Islet precursor cell (in vitro differentiated cells): ENCODE results near the gene STXBP5L.
"Not testable (repeated sequence)": the region's sequence is repeated elsewhere in the genome, so short reads cannot be mapped to it uniquely, and the experiment has no call there.

Source experiments
- DNase-seq: peaks from one replicate; pipeline ENCODE4 v3.0.0-alpha.2; 2018

Gene STXBP5L

DNA sequence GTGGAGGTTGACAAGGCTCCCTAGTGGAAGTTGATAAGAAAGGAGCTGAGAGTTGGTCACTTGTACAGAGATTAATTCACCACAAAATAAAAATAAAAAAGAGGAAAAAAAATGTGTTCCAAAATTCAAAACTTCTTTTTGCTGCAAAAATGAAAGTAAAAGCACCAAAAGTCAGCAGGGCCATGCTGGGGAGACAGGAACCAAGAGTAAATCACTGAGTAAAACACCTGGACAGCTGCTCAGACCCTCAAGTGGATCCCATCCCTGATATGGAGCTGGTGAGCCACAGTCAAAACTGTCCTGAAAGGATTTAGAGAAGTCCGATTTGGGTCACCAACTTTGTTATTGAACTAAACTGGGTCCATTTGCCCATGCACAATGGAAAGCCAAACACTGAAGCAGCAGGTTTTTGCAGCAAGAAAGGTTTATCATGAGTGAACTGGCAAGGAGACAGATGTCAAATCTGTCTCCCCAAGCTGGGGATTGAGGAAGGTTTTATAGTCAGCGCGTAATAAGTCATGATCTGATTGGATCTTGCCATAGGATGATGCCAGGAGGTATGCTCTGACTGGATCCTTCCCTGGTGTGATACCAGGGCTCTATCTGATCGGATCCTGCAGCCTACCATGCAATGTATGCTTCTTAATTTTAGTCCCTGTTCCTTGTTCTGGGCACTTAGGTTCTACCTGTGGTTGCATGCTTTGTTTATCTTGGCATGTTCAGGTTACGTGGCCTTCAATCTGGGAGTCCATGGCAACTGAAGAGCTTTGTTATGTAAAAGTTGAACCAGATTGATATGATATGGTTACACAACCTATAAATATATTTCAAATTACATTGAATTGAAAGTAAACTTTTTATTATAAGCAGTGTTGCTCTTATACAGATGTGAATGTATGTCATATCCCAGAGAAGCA is 324.6 kb downstream of the STXBP5L start:
- no peak for DNase-seq

DNA sequence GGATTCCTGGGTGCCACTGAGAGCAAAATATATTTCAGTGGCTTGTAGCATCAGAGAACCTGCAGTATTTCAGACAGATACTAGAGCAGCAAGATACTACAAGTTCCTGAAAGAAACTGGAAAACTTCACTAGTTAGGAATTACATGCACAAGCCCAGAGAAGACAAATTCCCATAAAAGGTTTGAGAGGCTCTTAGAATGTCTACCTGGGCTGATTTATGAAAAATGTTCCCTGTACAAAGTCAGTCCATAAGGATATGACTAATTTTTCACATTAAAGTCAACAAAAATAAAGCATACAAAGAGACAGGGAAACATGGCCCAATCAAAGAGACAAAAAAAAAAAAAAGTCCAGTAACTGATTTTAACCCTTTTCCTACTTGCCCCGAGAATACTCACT is 335.2 kb downstream of the STXBP5L start:
- DNase-seq: no peak

DNA sequence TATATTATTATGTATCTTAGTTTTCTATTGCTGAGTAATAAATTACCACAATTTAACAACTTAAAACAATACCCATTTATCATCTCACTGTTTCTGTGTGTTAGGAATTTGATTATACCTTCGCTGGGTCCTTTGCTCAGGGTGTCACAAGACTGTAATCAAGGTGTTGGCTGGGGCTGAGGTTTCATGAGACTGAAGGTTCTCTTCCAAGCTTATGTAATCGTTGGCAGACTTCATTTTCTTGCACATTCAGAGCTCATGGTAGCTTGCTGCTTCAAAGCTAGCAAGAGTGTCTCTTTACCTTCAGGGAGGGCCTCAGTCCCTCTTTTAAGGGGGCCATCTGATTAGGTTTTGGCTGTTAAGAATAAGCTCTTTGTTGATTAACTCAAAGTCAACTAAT is 344.7 kb downstream of the STXBP5L start:
- no peak for DNase-seq

DNA sequence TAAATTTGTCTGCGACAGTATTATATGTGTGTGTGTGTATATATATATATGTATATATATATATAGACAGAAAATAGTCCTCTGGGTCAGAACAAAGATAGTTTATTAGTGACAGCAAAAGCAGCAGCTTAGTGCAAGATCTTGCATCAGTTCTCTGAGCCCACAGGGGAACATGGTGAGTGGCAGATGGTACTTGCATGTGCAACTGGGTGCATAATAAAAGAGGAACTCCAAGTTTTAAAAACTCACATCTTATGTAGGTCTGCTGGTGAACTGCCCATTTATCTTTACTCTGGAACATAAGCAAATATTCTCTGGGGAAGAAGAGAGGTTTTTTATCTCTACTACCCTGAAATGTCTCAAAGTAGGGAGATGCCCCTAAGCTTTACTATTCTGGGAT is 361.4 kb downstream of the STXBP5L start:
- no peak for DNase-seq

DNA sequence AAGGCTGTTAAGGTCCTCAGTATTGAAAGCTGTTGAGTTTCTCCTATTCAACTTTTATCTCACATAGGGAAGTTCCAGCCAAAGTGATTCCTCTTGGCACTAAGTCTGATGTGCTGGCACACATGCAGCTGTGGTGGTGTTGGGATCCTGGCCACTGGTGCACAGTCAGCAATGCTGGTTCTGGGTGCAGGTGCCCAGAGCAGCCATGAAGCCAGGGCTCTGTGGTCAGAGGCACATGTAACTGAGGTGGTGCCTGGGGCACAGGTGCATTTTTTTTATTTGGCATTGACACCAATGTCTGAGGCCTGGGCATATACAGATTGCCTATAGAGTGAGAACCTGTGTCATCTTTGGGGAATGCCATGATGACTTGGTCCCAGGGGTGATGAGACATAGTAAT is 366.4 kb downstream of the STXBP5L start:
- no peak for DNase-seq

DNA sequence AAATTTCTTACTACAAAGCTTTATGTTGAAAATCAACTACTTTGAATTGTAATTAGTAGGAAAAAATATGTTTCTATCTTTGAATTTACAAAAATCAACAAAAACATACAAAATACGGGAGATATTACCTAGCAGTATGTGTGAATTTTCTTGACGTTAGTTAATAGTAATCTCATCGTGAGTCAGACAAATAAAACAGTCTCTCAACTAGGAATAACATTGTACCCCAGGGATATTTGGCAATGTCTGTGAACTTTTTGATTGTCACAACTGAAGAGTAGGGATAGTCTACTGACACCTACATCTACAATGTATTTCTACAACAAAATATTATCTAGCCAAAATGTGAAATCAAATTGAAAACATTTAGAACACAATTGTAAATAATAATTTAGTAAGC is 387.4 kb downstream of the STXBP5L start:
- DNase-seq: no peak

DNA sequence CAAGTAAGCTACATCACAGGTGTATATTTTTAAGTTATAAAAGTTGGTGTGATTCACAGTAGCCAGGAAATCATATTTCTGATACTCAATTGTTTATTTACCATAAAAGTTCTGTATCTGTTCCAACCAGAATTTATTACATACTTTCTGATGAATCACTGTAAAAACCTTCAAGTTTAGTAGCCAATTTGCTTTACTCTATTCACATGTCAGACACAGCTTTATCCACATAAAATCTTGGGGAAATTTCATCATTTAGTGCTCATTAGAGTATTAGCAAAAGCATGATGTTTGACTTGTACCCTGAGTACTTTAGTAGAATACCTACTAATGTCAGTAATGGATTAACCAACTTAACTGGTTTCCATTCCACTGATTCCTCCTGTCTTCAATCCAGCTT is 388.0 kb downstream of the STXBP5L start:
- no peak for DNase-seq

DNA sequence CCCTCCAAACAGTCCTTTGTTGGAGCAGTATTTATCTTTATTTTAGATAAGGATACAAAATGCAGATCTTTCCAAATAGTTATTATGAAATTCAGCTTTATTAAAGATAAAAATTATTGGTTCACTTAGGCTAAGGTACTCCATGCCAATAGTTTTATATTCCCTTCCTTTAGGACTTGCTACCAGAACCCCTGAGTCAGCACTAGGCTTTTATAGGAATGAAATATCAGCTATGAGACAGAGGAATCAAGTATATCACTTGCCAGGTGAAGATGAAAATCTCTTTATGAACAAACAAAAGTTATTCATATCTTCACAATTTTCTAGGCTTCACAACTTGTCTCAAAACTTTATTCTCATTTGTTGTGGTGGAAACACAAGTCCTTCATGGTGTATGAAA is 416.3 kb downstream of the STXBP5L start:
- DNase-seq: no peak

DNA sequence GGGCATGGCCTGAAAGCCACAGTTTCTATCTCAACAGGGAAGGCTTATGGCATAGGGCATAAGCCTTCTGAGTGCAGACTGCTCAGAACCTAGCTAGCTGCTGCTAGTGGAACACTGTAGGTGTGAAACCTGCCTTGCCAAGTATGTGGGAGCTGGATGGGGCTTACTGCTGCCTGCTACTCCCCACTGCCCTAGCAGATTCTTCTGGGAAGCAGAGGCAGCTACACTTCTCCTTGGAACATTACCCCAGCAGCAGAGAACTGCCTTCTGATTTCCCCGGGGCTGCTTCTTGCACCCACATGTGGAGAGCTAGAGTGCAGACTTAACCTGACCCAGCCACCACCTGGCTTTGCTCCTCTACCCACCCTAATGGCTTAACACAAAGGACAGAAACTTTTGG is 422.1 kb downstream of the STXBP5L start:
- no peak for DNase-seq

DNA sequence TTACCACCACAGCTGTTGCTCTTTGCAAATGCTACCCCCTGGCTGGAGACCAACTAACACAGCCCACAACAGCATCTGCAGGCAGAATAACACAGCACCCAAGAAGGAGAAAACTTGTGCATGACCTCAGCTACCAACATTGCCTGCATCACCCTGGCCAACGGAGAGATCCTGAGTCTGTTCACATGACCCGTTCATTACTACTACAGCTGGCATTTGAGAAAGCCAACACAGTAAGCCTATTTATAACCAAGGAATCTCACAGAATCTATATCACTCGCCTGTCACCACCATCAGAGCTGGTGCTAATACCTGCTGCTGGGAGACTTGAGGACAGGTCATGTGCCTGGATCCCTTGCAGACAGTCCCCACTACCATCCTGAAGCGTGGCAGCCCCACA is 422.6 kb downstream of the STXBP5L start:
- peak; percentile 42 for DNase-seq

DNA sequence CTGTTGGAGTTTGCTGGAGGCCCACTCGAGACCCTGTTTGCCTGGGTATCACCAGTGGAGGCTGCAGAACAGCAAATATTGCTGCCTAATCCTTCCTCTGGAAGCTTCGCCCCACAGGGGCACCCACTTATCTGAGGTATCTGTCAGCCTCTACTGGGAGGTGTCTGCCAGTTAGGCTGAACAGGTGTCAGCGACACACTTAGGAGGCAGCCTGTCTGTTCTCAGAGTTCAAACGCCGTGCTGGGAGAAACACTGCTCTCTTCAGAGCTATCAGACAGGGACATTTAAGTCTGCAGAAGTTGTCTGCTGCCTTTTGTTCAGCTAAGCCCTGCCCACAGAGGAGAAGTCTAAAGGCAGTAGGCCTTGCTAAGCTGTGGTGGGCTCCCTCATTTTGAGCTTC is 448.0 kb downstream of the STXBP5L start:
- DNase-seq: not testable (repeated sequence)

DNA sequence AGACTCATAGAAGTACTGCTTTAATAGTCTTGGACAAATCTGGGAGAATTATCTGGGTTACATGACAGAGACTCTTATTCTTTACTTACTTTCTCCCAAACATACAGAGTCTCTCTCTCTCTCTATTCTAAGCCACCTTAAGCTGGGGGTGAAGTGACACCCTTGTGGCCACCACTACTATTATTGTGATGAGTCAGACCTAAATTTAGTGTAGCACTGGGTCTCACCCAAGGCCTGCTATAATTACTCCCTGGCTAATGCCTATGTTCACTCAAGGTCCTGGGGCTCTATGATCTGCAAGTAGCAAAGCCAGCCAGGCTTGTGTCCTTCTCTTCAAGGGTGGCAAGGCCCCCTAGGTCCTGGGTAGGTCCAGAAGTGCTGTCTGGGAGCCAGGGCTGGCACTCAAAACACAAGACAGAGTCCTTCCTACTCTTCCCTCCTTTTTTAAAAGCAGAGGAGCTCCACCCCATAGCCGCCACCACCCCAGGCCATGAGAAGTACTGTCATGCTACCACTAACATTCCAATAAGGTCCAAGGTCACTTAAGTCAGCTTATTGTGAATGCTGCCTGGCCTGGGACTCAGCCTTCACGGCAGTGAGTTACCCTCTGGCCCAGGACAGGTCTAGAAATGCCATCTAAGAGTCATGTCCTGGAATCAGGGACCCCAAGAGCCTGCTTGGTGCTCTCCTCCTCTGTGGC is 454.2 kb downstream of the STXBP5L start:
- peak; percentile 56 for DNase-seq

DNA sequence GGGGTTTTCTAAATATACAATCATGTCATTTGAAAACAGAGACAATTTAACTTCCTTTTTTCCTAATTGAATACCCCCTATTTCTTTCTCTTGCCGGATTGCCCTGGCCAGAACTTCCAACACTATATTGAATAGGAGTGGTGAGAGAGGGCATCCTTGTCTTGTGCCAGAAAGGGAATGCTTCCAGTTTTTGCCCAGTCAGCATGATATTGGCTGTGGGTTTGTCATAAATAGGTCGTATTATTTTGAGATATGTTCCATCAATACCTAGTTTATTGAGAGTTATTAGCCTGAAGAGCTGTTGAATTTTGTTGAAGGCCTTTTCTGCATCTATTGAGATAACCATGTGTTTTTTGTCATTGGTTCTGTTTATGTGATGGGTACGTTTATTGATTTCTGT is 480.3 kb downstream of the STXBP5L start:
- not testable (repeated sequence) for DNase-seq

DNA sequence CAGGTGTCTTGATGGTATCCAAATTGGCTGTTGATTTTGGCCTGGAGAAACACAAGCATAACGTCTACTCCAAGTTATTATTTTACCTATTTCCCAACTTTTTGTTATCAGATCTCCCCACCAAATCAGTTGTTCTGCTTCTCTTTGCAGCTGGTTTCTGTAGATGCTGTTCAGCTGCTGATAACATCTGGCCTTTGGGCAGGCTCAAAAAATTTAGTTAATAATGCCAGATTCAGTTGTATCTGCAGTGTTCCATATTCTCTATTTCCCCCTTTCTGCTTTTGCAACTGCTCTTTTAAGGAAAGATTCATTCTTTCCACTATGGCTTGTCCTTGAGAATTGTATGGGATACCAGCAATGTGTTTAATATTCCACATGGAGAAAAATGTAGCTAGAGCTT is 488.0 kb downstream of the STXBP5L start:
- not testable (repeated sequence) for DNase-seq

DNA sequence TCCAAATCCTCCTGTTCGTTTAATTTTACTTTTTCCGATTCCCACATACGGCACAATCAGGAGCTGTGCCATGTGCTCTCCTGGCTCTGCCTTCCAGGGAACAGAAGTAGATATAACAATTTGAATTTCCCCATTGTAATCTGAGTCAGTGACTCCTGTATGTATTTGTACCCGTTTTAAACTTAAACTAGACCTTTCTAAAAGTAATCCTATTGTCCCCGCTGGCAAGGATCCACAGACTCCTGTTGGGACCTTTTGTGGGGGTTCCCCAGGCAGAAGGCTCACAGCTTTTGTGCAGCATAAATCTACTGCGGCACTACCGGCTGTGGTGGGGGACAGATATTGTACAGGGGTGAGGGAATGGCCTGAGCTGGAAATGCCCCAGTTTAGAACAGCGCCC is 490.0 kb downstream of the STXBP5L start:
- not testable (repeated sequence) for DNase-seq

DNA sequence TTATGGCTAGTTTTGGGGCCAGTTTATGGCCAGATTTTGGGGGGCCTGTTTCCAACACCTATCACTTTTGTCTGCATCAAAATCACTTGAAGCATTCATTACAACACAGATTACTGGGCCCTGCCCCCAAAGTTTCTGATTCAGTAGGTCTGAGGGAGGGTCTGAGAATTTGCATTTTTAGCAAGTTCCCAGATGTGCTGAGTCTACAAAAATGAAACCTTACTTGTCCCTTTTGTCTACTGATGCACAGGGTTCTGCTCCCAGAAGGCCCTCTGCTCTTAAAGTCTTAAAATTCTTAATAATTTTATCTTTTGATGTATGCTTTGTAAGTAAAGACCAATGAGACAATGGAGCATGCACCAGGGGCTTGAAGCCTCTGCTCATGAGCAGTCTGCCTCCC is 491.8 kb downstream of the STXBP5L start:
- DNase-seq: no peak

DNA sequence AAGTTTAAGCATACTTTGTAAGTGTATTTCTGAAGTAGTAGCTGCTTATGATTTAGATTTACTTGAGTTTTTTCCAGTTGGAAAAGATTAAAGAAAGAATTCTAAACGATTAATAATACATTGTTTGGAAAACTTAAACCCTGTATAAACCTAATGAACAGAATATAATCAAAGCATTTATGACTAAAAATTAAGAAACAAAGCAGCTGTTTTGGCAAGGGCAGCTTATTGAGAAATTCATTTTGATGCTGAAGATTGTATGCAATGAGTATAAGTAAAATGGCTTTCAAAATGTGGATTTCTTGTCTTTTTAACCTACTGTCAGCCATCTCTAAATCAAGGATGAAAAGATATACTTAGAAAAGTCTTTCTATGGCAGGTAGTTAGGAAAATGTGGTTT is 497.6 kb downstream of the STXBP5L start:
- DNase-seq: no peak

DNA sequence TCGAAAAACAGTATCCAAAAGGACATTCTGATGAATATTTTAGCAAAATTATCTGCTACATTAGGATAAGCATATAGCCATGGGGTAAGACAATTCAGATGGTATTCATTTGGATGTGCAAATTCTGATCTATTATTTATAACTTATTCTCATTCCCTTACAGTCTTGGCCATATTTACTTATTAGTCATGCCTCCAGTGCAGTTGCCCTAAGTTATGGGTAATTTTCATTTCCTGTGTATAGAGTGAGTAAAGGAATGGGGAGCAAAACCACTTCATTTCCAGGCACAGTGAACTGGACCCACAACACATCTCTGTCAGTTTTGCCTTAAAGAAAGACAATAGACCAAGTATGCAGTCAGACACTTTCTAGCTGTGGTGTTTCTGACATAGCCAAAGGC is 503.5 kb downstream of the STXBP5L start:
- DNase-seq: no peak

DNA sequence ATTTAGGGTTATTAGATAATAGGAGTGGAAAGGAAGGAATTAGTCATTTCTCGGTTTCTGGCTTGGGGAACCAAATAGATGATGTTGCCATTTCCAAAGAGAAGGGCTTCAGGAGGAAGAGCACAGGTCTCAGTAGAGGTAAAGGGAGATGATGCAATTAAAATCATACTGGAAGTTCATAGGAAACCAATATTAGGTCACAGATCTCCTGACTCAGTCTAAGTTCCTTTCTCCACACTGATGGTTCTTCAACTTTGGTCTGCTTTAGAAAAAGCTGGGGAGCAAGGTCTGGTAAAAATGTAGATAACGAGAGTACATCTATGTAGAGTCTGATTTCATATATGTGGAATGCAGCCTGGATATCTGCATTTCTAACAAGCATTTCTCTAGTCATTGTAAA is 506.9 kb downstream of the STXBP5L start:
- no peak for DNase-seq

DNA sequence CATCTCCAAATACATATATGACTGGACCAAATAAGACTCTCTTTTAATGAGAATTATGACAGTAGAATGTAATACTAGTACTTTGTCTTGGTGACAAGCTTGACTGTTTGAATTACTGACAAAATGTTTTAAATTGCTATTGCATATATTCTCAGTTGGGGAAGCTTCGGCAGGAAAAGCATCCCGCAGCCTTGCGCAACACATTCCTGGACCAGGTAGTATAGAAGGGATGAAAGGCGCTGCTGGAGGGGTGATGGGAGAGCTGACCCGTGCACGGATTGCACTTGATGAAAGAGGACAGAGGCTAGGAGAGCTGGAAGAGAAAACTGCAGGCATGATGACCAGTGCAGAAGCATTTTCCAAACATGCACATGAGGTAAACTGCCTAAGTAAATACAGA is 510.2 kb downstream of the STXBP5L start:
- no peak for DNase-seq

DNA sequence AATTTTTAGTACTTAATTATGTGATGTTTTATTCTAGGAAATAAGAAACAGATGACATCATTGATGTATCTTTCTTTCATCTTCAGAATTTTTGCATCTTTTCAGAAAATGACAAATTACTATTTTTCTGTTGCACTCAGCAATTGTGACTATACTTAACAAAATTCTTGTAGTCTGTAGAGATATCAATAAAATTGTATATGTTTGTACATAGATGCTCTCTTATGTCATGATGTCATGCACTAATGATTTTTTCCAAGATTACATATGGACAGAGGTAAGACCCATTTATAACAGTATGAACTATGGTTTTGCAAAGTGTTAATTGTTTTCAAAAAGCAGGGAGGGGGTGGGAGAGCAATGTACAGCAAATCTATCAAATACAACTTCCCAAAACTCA is 516.5 kb downstream of the STXBP5L start:
- no peak for DNase-seq

DNA sequence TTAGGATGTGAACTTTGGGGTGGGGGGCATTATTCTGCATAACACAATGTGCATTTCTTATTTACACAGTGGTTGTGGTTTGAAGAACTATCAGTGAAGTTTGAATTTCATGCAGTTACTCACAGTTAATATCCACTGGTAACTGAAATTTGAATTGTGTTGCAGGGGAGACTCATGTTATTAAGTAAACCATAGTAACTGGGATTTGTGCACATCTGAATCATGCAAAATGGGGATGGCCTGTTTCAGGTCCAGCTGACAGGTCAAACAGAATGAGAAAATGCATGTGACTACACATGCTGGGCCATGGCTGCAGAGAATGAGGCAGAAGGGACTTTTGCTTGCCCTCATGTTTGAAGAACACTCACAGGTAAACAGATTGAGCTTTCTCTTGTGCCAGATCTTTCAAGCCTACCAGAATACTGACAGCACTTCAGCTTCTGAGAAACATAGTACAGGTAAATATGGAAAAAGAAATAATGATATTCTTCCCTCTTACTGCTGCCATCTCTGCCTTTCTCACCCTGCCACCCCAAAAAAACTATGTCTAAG is 522.7 kb downstream of the STXBP5L start:
- no peak for DNase-seq

DNA sequence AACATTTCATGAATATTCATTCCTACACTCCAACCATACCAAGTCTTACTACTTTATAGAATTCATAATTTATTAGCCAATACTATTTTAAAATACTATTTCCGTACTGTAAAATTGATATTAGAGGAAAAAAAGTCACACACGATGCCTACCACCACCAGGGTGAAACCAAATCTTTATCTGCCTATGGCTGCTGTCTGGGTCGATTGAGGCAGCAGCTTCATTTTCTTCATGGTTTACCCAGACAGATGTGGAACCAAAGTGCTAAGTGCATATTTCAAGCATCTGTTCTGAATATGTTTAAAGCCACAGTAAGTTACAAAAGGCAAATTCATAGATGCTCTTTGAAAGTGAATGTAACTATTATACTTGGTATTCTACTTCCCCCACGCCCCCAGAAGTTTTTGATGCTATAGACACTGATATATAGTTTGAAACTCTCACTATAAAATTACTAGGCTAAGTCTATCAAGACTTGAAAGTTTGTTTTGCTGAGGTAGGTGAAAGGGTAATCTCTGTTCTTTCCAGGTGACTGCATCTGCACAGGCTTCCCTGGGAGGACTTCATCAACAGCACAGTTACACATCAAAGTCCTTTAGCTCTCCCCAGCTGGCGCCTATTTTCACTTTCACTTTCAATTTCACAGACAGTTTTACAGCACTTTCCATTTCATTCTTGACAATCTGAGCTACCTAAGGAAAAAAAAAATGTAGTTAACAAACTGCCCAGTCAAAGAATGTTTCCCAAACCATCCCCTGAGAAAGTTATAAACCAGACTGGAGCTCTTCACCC is 523.9 kb downstream of the STXBP5L start:
- DNase-seq: no peak
